HG02981 (cell line): ENCODE data around the gene SLC19A1.

Experiments
- ATAC-seq: cut with Tn5 transposase; IDR thresholded peaks from one replicate; pipeline ENCODE4 v1.9.1; 2021; ENCODE audit warnings: mild to moderate bottlenecking, moderate library complexity; ENCODE audit not compliant: unreplicated experiment

The SLC19A1 gene

GRCh38 chr21:45472445-45473365 is 69.5 kb downstream of the SLC19A1 start:
- ATAC-seq, result no peak

DNA sequence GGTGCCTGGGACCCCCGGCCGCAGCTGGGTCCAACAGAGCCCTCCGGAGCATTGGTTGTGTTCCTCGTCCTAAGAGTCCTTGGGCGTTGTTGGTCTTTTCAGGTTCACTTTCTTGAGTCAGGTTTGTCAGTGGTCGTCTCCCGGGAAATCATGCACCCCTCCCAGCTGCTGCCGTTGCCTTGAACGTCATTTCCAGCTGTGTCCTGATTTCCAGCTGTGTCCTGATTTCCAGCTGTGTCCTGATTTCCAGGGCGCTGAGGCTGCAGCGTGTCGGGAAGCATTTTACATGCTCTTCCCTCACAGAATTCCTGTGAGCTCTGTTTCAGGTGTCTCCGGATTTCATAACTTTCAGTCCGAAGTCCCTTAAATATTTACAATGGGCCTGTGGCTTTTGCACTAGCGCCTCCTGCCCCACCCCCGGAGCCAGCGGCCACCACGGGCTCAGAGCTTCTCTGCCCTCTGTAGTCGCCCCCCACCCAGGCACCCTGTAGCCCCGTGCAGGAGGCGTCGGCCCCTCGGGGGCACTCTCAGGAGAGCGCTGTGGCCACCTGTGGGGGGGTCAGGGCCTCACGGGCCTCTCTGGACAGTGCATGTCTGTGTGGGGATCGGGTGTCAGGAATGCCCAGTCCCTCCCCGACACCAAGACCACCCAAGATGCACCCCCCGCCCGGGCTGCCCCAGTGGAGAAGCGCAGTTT is 70.6 kb downstream of the SLC19A1 start:
- no peak for ATAC-seq

DNA sequence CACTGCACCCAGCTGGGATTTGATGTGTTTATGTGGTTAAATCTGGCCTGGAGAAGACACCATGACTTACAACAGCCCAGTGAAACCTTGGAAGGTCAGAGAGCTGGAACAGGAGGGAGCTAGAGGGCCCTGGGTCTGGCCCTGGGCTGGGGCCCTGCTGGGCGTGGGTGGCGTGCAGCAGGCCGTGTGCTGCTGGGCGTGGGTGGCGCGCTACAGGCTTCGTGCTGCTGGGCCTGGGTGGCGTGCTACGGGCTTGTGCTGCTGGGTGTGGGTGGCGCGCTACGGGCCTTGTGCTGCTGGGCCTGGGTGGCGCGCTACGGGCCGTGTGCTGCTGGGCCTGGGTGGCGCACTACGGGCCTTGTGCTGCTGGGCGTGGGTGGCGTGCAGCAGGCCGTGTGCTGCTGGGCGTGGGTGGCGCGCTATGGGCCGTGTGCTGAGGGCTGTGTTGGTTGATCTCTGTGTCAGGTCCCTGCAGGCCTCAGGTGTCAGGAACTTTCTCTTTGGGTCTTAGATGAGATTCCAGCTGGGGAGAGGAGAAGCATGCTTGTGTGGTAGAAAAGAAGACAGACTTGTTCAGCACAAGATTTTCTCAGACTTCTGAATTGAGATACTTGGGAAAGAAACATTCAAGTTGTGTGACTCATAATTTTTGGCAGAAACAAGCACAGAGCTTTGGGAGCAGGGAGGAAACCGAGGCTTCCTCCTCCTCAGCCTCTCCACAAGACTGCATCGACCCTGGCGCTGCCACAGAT is 71.3 kb downstream of the SLC19A1 start:
- no peak for ATAC-seq

DNA sequence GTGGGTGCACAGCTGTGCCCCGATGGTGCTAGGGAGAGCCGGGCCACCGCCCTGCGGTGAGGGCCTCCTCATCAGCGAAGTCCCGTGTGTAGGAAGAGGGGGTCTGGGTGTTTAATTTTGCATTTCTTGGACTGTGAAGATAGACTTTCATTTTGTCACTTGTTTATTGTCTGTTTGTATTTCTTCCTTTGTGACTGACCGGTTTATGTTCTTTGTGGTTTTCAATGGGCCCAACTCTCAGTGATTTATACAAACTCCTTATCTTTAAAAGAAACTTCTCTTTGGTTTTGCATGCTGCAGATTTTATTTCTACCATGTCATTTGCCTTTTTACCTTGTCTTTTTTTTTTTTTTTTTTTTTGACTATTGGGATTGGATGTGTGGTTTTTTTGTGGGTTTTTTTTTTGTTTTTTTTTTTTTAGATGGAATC is 72.1 kb downstream of the SLC19A1 start:
- no peak for ATAC-seq

DNA sequence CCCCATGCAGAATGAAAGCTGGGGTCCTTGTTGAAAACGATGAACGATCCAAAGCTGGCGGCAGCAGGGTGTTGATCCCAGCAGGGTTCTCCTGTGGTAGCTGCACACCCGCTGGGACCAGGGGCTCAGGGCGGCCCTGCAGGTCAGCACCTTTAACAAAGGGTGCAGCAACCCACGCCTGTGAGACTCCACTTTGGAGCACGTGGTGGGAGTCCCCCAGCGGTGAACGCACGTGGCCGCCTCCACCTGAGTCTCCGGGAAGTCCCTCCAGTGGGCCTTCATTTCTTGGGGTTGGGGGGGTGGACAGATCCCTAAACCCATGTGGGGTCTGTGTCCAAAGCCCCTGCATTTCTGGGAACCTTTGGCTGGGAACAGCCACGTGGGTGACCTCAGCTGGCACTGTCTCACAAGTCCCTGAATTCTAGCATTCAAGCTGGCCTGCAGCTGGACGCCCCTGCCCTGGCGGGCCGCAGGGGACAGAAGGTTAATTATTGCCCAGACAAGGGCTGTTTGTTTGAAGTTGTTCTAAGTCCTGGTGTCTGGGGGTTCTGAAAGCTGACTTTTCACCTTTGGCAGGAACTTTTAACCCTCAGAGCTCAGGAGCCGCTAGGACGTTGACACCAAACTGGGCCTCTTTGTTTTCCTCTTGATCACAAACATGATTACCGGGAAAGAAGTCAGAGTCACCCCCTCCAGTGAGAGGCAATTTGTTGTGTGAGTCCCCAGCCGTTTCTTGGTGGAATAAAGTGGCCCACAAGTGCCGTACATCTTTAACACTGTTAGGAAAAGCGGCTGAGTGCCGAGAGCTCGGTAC is 72.8 kb downstream of the SLC19A1 start:
- ATAC-seq, result no peak

DNA sequence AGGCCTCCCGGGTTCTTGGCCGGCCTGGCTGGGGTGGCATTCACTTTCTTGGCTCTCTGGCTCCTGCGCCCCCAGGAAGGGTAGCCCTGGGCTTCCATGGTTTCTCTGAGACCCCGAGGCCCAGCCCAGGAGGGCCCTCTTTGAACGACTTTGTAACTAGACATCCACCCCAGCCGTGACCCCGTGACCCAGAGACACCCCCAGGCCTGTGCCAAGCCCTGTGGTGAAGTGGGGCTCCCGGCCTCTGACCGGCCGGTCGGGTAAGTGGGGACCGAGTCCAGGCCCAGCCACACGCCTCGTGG is 73.3 kb downstream of the SLC19A1 start:
- ATAC-seq, result no peak

- no peak for ATAC-seq
These were observed 73.9 kb downstream of the SLC19A1 start for GRCh38 chr21:45468051-45468970.

DNA sequence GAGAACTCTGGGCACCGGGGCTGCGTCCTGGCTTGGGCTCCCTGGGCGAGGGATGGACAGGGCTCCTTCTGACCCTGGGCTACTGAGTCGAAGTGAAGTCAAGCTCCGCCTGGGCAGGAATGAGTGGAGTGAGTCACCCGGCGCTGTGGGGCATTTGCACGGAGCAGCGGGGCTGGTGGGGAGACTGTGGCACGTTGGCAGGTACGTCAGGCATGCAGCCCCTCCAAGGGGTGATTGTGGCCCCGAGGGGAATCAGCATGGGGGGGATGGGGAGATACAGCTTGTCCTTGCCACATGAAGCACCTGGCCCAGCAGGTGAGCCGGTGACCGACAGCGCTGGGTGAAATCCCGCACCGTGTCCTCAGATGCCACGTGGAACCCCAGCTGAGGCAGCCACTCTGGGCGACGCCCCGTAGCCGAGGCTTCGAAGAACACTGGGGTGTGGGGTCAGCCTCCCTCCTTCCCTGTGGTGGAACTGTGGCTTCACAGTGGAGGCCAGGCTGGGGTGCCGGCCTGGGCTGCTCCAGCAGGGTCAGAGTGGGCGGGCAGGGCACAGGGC is 74.9 kb downstream of the SLC19A1 start:
- ATAC-seq, result no peak

DNA sequence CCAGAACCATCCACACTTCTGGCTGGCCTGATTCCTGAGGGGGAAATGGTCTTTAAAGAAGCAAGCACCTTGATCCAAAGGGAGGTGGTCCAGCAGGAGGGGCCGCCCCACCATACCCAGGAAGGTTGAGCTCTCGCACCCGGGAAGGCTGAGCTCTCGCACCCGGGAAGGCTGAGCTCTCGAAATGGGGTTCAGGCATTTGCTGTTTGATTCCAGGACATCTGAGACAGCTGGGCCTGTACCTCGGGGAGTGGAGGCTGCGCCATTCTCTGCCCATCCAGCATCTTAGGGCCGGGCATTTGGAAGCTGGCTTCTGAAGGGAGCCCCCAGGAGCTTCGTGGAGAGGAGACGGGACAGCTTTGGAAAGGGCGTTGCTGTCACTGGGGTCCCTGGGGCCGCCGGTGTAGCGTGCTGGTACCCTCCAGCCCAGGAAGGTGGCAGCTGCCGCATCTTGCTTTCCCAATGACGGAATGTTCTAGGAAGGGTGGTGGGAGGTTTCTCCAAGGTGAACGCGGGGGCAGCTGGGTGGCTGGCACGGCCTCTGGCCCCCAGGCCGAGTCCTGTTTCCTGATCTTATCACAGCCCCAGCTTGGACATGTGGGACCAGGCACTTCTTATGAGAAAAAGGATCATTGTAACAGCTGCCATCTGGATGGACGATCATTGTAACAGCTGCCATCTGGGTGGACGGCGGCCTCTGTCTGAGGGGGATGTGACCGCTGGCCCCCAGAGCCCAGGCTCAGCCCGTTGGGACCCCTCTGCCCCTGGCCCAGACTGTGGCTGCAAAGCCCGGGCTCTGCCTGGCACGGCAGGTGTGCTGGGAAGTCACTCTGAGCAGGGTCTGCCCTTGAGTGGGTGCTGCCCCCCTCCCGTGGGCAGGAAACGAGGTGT is 75.7 kb downstream of the SLC19A1 start:
- no peak for ATAC-seq

GRCh38 chr21:45465611-45466329 is 76.5 kb downstream of the SLC19A1 start:
- no peak for ATAC-seq

GRCh38 chr21:45465105-45465504 is 77.1 kb downstream of the SLC19A1 start:
- no peak for ATAC-seq

- no peak for ATAC-seq
These were observed 77.9 kb downstream of the SLC19A1 start for GRCh38 chr21:45464309-45464708.

- no peak for ATAC-seq
These were observed 78.4 kb downstream of the SLC19A1 start for GRCh38 chr21:45463871-45464270.

DNA sequence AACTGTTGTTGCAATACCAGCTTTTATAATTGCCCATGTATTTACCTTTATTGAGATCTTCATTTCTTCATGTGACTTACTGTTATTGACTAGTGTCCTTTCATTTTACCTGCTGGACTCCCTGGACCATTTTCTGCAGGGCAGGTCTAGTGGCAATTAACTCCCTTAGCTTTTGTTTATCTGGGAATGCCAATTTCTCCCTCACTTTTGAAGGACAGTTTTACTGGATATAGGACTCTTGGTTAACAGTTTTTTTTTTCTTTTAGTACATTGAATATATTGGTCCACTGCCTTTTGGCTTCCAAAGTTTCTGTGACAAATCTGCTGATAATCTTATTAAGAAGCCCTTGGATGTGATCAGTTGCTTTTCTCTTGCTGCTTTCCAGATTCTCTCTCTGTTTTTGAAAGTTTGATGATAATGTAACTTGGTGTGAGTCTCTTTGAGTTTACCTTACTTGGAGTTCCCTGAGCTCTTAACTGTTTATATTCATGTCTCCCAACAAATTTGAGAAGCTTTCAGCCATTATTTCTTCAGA is 80.4 kb downstream of the SLC19A1 start:
- no peak for ATAC-seq

- ATAC-seq, result no peak
These were observed 80.9 kb downstream of the SLC19A1 start for GRCh38 chr21:45461369-45461750.

DNA sequence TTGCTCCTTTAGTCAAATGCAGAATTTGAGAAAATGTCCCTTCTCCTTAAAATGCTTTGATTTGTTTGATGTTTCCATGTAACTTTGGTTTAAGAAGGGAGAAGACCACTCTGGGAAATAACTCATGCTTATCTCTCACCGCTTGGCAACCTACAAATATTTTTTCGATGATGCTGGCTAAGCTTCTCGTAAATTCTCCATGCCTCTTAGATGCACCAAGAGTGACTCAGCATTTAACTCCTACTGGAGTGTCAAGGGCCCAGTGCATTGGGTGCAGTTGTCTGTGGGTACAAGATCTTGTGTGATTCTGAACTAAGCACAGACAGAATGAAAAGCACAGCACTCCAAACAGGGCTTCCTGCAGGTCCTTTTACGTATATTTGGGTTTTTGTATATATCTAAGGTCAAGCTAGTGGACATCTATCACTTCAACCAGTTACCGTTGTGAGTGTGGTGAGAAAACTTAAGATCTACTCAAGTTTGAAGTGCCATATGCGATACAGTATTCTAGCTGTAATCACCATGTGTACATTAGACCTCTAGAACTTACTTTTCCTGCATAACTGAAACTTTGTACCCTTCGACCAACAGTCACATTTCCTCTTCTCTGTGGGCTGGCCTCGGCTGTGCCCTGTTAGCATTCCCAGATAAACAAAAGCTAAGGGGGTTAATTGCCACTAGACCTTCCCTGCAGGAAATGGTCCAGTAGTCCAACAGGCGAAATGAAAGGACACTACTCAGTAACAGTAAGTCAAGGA is 81.5 kb downstream of the SLC19A1 start:
- ATAC-seq, result no peak
